MCF 10A (cell line): ENCODE data around the gene EYA3. TPM values are rescaled to one million over a fixed set of nuclear protein-coding genes. Genes with fewer than 3 reads are reported as not detected.
A peak's percentile ranks its signal among the peaks of the same experiment; 100 is the strongest.
"Not testable (repeated sequence)": the region's sequence is repeated elsewhere in the genome, so short reads cannot be mapped to it uniquely, and the experiment has no call there.

Source experiments
- BruUV-seq: library from RNA; stranded (reverse); fragments of 400-500 nt; replicated peaks from 2 replicates; lab custom pipeline; 2021; lab: Mats Ljungman, UMichigan
- CTCF ChIA-PET: fragments of 300-600 bp; sonication (Branson Sonifier 250); formaldehyde crosslinking; extraction: SDS; loops from one replicate; lab custom pipeline; 2021; ENCODE audit warnings: antibody characterized with exemption, inconsistent platforms; lab: Yijun Ruan, JAX
- POLR2A ChIA-PET: fragments of 300-600, 350-650 bp; sonication (Branson Sonifier 250); formaldehyde crosslinking; extraction: SDS; loops from one replicate; lab custom pipeline; 2020; ENCODE audit warnings: antibody characterized with exemption, inconsistent platforms; lab: Yijun Ruan, JAX
- DNase-seq: peaks from one replicate; pipeline ENCODE4 v3.0.0-alpha.2; 2018; ENCODE audit not compliant: unreplicated experiment
- H3K27ac Mint-ChIP-seq: one replicate; pipeline ENCODE4 v1.8.0; 2022; ENCODE audit warnings: mild to moderate bottlenecking, low read depth, mixed read lengths; ENCODE audit not compliant: unreplicated experiment
- H3K27me3 Mint-ChIP-seq: one replicate; pipeline ENCODE4 v1.8.0; 2022; ENCODE audit warnings: mixed read lengths; ENCODE audit not compliant: insufficient read depth, unreplicated experiment
- H3K36me3 Mint-ChIP-seq: one replicate; pipeline ENCODE4 v1.8.0; 2022; ENCODE audit warnings: mild to moderate bottlenecking, moderate library complexity, mixed read lengths; ENCODE audit not compliant: insufficient read depth, unreplicated experiment
- H3K4me1 Mint-ChIP-seq: one replicate; pipeline ENCODE4 v1.8.0; 2022; ENCODE audit warnings: mixed read lengths; ENCODE audit not compliant: insufficient read depth, unreplicated experiment
- H3K4me3 Mint-ChIP-seq: one replicate; pipeline ENCODE4 v1.8.0; 2022; ENCODE audit warnings: mild to moderate bottlenecking, moderate library complexity, mixed read lengths; ENCODE audit not compliant: unreplicated experiment
- H3K9me3 Mint-ChIP-seq: one replicate; pipeline ENCODE4 v1.8.0; 2022; ENCODE audit warnings: mixed read lengths; ENCODE audit not compliant: unreplicated experiment
- intact Hi-C: fragments of 100-400 bp; cut with micrococcal nuclease; formaldehyde crosslinking; loops from 2 replicates; pipeline ENCODE4 v1.14.1; 2022
- total RNA-seq: library from RNA; stranded (reverse); gene quantifications from 2 replicates; pipeline ENCODE4 v1.2.3, GENCODE V29; 2022
- TF ChIP-seq, protein P1 (sequence below): fragments of 200-600 bp; IDR thresholded peaks from one replicate; pipeline ENCODE4 v1.8.0; 2022; ENCODE audit warnings: antibody characterized with exemption, mild to moderate bottlenecking; ENCODE audit not compliant: unreplicated experiment

EYA3 gene
- total RNA-seq, 1 experiment from 2014 or later = 14.4 TPM

GRCh38 chr1:28010969-28011368 is 77.4 kb downstream of the EYA3 start:
- Mint-ChIP-seq H3K27ac (peak overlapping the region; percentile 49), H3K36me3 (peaks cover 71% of the 10 kb centered on the region), H3K9me3 (no peaks in the 10 kb centered on the region), H3K27me3 (no peaks in the 10 kb centered on the region), H3K4me1 (no peaks in the 10 kb centered on the region), H3K4me3 (no peak overlapping the region)
- DNase-seq = no peak
- ChIA-PET CTCF (no interaction called here), POLR2A (interaction anchor here (0.9 kb wide), 1 partner anchor 31 kb away, joined by 3 read pairs; no protein-coding TSS in a partner anchor)
- intact Hi-C loops = no loop called here
- TF ChIP-seq, protein P1, sequence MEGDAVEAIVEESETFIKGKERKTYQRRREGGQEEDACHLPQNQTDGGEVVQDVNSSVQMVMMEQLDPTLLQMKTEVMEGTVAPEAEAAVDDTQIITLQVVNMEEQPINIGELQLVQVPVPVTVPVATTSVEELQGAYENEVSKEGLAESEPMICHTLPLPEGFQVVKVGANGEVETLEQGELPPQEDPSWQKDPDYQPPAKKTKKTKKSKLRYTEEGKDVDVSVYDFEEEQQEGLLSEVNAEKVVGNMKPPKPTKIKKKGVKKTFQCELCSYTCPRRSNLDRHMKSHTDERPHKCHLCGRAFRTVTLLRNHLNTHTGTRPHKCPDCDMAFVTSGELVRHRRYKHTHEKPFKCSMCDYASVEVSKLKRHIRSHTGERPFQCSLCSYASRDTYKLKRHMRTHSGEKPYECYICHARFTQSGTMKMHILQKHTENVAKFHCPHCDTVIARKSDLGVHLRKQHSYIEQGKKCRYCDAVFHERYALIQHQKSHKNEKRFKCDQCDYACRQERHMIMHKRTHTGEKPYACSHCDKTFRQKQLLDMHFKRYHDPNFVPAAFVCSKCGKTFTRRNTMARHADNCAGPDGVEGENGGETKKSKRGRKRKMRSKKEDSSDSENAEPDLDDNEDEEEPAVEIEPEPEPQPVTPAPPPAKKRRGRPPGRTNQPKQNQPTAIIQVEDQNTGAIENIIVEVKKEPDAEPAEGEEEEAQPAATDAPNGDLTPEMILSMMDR = no peak
- BruUV-seq = no TSS peak

- H3K27ac Mint-ChIP-seq, BruUV-seq, H3K9me3 Mint-ChIP-seq, DNase-seq, H3K4me3 Mint-ChIP-seq, H3K27me3 Mint-ChIP-seq, H3K4me1 Mint-ChIP-seq, CTCF ChIA-PET: not testable (repeated sequence)
- peaks cover 87% of the 10 kb centered on the region for H3K36me3 Mint-ChIP-seq
- intact Hi-C loops = loop anchor here (10.0 kb wide), 1 partner anchor 202 kb away; no protein-coding TSS in a partner anchor
- POLR2A ChIA-PET = interaction anchor here (1.3 kb wide), 1 partner anchor 11 kb away, joined by 3 read pairs; no protein-coding TSS in a partner anchor
Observed at GRCh38 chr1:28003117-28003516, 85.3 kb downstream of the EYA3 start.

DNA sequence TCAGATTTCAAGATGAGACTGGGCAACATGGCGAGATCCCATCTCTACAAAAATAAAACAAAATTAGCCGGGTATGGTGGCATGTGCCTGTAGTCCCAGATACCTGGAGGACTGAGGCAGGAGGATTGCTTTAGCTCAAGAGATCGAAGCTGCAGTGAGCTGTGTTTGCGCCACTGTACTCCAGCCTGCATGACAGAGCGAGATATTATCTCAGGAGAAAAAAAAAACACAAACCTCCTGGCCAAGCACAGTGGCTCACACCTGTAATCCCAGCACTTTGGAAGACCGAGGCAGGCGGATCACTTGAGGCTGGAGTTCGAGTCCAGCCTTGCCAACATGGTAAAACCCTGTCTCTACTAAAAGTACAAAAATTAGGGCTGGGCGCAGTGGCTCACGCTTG is 85.8 kb downstream of the EYA3 start:
- DNase-seq = no peak
- Mint-ChIP-seq H3K27me3 (no peaks in the 10 kb centered on the region), H3K4me1 (no peaks in the 10 kb centered on the region), H3K27ac (no peak overlapping the region), H3K4me3 (no peak overlapping the region), H3K36me3 (peaks cover 87% of the 10 kb centered on the region), H3K9me3 (no peaks in the 10 kb centered on the region)
- no TSS peak for BruUV-seq
- CTCF ChIA-PET = no interaction called here
- TF ChIP-seq, protein P1 = no peak
- POLR2A ChIA-PET = interaction anchor here (0.6 to 1.3 kb wide), 3 partner anchors 10 to 86 kb away, joined by 3 read pairs; partner anchors contain the start of gene EYA3
- intact Hi-C loops = loop anchor here (10.0 kb wide), 1 partner anchor 202 kb away; no protein-coding TSS in a partner anchor

GRCh38 chr1:27999055-27999454 is 89.4 kb downstream of the EYA3 start:
- CTCF ChIA-PET = interaction anchor here (0.7 kb wide), 1 partner anchor 128 kb away, joined by 3 read pairs; no protein-coding TSS in a partner anchor
- H3K27ac Mint-ChIP-seq = no peak overlapping the region

DNA sequence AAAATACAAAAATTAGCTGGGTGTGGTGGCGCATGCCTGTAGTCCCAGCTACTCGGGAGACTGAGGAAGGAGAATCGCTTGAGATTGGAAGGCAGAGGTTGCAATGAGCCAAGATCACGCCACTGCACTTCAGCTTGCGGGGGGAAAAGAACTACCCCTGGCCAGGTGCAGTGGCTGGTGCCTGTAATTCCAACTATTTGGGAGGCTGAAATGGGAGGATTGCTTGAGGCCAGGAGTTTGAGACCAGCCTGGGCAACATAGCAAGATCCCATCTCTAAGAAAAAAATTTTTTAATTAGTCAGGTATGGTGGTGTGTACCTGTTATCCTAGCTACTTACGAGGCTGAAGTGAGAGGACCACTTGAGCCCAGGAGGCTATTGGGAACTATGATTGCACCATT is 93.9 kb downstream of the EYA3 start:
- H3K36me3 Mint-ChIP-seq = peaks cover 91% of the 10 kb centered on the region
- H3K4me1 Mint-ChIP-seq, H3K27me3 Mint-ChIP-seq, H3K27ac Mint-ChIP-seq, BruUV-seq, H3K4me3 Mint-ChIP-seq, DNase-seq, POLR2A ChIA-PET, intact Hi-C loops, H3K9me3 Mint-ChIP-seq: not testable (repeated sequence)
- CTCF ChIA-PET = interaction anchor here (0.6 kb wide), 1 partner anchor 12 kb away, joined by 3 read pairs; no protein-coding TSS in a partner anchor

More at GRCh38 chr1:27999055-27999454, 89.4 kb downstream of the EYA3 start:
- BruUV-seq = no TSS peak
- Mint-ChIP-seq H3K4me3 (no peak overlapping the region), H3K36me3 (peaks cover 89% of the 10 kb centered on the region), H3K27me3 (no peaks in the 10 kb centered on the region), H3K4me1 (no peaks in the 10 kb centered on the region), H3K9me3 (no peaks in the 10 kb centered on the region)
- intact Hi-C loops = no loop called here
- POLR2A ChIA-PET = interaction anchor here (0.6 kb wide), 1 partner anchor 13 kb away, joined by 3 read pairs; no protein-coding TSS in a partner anchor
- TF ChIP-seq, protein P1 = no peak
- no peak for DNase-seq
